Measurements from ENCODE around the gene SYNGR2.

DNA sequence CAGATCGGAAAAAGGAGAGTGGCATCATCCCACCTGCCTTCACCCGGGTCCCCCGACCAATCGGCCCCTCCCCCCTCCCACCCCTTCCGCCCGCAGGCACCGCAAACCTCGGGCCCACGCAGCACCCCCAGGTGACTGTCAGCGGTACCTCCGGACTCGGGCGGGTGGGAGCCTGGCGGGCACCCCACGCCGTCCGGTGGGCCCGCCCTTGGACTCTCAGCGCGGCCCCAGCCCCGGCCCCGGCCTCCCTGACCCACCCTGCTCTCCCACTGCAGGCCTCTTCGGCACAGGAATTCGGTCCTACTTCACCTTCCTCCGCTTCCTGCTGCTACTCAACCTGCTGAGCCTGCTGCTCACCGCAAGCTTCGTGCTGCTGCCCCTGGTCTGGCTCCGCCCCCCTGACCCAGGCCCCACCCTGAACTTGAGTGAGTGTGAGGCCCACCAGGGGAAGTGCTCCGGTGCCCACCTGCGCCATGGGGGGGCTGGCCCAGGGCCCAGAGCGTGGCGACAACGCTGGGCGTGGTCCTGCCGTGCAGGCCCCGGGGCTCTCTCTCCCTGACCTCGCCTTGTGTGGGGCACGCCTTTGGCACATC is 36.2 kb upstream of the SYNGR2 start:
- TF ChIP-seq EP300 (IDR thresholded peaks at IDR 0.05) (no peak), POLR2A (IDR thresholded peaks at IDR 0.05) (no peak)
- TF ChIP-seq, protein P1, sequence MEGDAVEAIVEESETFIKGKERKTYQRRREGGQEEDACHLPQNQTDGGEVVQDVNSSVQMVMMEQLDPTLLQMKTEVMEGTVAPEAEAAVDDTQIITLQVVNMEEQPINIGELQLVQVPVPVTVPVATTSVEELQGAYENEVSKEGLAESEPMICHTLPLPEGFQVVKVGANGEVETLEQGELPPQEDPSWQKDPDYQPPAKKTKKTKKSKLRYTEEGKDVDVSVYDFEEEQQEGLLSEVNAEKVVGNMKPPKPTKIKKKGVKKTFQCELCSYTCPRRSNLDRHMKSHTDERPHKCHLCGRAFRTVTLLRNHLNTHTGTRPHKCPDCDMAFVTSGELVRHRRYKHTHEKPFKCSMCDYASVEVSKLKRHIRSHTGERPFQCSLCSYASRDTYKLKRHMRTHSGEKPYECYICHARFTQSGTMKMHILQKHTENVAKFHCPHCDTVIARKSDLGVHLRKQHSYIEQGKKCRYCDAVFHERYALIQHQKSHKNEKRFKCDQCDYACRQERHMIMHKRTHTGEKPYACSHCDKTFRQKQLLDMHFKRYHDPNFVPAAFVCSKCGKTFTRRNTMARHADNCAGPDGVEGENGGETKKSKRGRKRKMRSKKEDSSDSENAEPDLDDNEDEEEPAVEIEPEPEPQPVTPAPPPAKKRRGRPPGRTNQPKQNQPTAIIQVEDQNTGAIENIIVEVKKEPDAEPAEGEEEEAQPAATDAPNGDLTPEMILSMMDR (IDR thresholded peaks at IDR 0.05), result no peak

Measured in tibial nerve (tissue), 4 donors.